Measurements from ENCODE around the gene CEP350.
"Not testable (repeated sequence)": the region's sequence is repeated elsewhere in the genome, so short reads cannot be mapped to it uniquely, and the experiment has no call there.

CEP350 gene

DNA sequence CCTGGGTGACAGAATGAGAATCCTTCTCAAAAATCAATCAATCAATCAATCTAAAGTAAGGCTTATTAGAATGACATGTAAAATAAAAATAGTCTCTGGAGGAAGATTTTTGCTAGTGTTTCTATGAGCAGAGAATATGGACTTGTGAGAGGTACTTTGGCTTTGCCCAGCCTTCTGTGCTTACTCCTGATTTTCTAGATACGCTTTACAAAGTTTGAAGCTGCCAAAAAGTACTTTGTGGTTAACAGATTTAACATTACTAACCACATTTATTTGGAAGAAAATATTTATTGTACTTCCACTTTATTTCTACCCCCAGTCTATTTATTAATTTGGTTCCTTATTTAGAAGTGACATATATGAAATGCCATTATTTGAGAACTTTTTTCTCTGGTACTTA, 41.0 kb downstream of the CEP350 start:
- no CpG with 5 or more reads among the region's 1 CpG for WGBS (ENCODE audit: insufficient coverage, insufficient read length)
- H3K4me3 ChIP-seq (ENCODE audit: low read length) = no peak overlapping the region
- no peaks in the 10 kb centered on the region; the same call in 1 of the 2 replicates for H3K27me3 ChIP-seq (ENCODE audit: control insufficient read depth, insufficient read depth, low read length)
- no peaks in the 10 kb centered on the region for H3K4me1 ChIP-seq (ENCODE audit: control insufficient read depth, insufficient read depth, low read length)
- H3K9me3 ChIP-seq (ENCODE audit: control insufficient read depth, insufficient read depth, low read length) = no peaks in the 10 kb centered on the region
- H3K36me3 ChIP-seq (ENCODE audit: control insufficient read depth, insufficient read depth, low read length) = no peaks in the 10 kb centered on the region
- H3K27ac ChIP-seq (ENCODE audit: low read length) = no peak overlapping the region
- no peak for DNase-seq (ENCODE audit: low read depth, low spot score)

GRCh38 chr1:179996099-179996498, 41.5 kb downstream of the CEP350 start:
- H3K4me1 ChIP-seq (ENCODE audit: control insufficient read depth, insufficient read depth, low read length) = no peaks in the 10 kb centered on the region
- H3K36me3 ChIP-seq (ENCODE audit: control insufficient read depth, insufficient read depth, low read length) = no peaks in the 10 kb centered on the region
- H3K4me3 ChIP-seq (ENCODE audit: low read length) = no peak overlapping the region
- DNase-seq (ENCODE audit: low read depth, low spot score) = no peak
- no peaks in the 10 kb centered on the region for H3K9me3 ChIP-seq (ENCODE audit: control insufficient read depth, insufficient read depth, low read length)
- H3K27ac ChIP-seq (ENCODE audit: low read length) = no peak overlapping the region
- no peaks in the 10 kb centered on the region; the same call in 1 of the 2 replicates for H3K27me3 ChIP-seq (ENCODE audit: control insufficient read depth, insufficient read depth, low read length)
- WGBS (ENCODE audit: insufficient coverage, insufficient read length) = no CpG with 5 or more reads among the region's 1 CpG

GRCh38 chr1:180000575-180000974, 46.0 kb downstream of the CEP350 start:
- Histone ChIP-seq H3K36me3 (ENCODE audit: control insufficient read depth, insufficient read depth, low read length) (no peaks in the 10 kb centered on the region), H3K9me3 (ENCODE audit: control insufficient read depth, insufficient read depth, low read length) (no peaks in the 10 kb centered on the region), H3K4me1 (ENCODE audit: control insufficient read depth, insufficient read depth, low read length) (no peaks in the 10 kb centered on the region), H3K4me3 (ENCODE audit: low read length) (no peak overlapping the region), H3K27ac (ENCODE audit: low read length) (no peak overlapping the region), H3K27me3 (ENCODE audit: control insufficient read depth, insufficient read depth, low read length) (no peaks in the 10 kb centered on the region; the same call in 1 of the 2 replicates)
- no peak for DNase-seq (ENCODE audit: low read depth, low spot score)
- no CpG with 5 or more reads among the region's 2 CpGs for WGBS (ENCODE audit: insufficient coverage, insufficient read length)

DNA sequence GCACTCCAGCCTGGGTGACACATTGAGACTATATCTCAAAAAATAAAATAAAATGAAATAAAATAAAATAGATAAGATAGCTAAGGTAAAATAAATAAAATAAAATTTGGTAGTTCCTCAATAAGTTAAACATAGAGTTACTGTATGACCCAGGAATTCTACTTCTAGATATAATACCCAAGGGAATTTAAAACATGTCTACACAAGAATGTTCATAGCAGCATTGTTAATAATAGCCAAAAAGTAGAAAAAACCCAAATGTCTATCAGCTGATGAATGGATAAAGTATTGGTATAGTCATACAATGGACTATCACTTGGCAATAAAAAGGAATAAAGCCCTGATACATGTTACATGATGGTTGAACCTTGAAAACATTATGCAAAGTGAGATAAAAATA, 47.8 kb downstream of the CEP350 start:
- no peaks in the 10 kb centered on the region for H3K36me3 ChIP-seq (ENCODE audit: control insufficient read depth, insufficient read depth, low read length)
- no peak overlapping the region for H3K4me3 ChIP-seq (ENCODE audit: low read length)
- H3K27me3 ChIP-seq (ENCODE audit: control insufficient read depth, insufficient read depth, low read length) = no peaks in the 10 kb centered on the region; the same call in 1 of the 2 replicates
- H3K4me1 ChIP-seq (ENCODE audit: control insufficient read depth, insufficient read depth, low read length) = no peaks in the 10 kb centered on the region
- no peaks in the 10 kb centered on the region for H3K9me3 ChIP-seq (ENCODE audit: control insufficient read depth, insufficient read depth, low read length)
- no peak overlapping the region for H3K27ac ChIP-seq (ENCODE audit: low read length)
- no peak for DNase-seq (ENCODE audit: low read depth, low spot score)

DNA sequence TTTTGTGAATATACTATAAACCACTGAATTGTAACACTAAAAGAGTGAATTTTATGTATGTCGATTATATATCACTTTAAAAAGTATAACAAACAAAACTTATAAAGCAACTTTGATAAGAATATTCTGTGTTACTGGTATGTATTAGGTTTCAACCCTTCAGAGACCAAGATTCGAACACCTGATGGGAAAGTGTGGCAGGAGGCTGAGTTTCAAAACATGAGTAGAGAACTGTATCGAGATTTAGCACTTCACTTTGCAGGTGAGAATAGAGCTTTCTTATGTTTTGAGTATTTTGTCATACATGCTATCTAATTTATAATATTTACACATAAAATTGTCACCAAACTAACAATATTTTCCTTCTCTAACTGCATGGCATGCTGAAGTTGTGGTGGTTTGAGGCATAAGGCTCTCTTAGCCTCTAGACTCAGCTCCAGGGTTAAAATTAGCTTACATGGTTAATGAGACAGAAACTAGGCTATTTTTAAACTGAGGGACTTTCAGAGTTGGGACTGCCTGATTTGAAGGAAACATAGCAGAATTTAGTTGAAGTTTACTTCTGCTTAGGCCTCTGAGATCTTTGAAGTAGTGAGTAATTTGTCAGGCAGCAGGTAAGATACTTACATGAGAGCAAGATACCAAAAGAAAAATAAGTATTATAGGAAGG, 48.6 kb downstream of the CEP350 start:
- DNase-seq (ENCODE audit: low read depth, low spot score) = no peak
- Histone ChIP-seq H3K27me3 (ENCODE audit: control insufficient read depth, insufficient read depth, low read length) (no peaks in the 10 kb centered on the region; the same call in 1 of the 2 replicates), H3K4me3 (ENCODE audit: low read length) (no peak overlapping the region), H3K9me3 (ENCODE audit: control insufficient read depth, insufficient read depth, low read length) (no peaks in the 10 kb centered on the region), H3K27ac (ENCODE audit: low read length) (no peak overlapping the region), H3K4me1 (ENCODE audit: control insufficient read depth, insufficient read depth, low read length) (no peaks in the 10 kb centered on the region), H3K36me3 (ENCODE audit: control insufficient read depth, insufficient read depth, low read length) (no peaks in the 10 kb centered on the region)
- no CpG with 5 or more reads among the region's 3 CpGs for WGBS (ENCODE audit: insufficient coverage, insufficient read length)

DNA sequence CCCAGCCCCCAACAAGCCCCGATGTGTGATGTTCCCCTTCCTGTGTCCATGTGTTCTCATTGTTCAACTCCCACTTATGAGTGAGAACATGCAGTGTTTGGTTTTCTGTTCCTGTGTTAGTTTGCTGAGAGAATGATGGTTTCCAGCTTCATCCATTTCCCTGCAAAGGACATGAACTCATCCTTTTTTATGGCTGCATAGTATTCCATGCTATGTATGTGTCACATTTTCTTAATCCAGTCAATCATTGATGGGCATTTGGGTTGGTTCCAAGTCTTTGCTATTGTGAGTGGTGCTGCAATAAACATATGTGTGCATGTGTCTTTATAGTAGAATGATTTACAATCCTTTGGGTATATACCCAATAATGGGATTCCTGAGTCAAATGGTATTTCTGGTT, 52.2 kb downstream of the CEP350 start:
- no CpG with 5 or more reads among the region's 1 CpG for WGBS (ENCODE audit: insufficient coverage, insufficient read length)
- not testable (repeated sequence) for H3K9me3 ChIP-seq (ENCODE audit: control insufficient read depth, insufficient read depth, low read length)

DNA sequence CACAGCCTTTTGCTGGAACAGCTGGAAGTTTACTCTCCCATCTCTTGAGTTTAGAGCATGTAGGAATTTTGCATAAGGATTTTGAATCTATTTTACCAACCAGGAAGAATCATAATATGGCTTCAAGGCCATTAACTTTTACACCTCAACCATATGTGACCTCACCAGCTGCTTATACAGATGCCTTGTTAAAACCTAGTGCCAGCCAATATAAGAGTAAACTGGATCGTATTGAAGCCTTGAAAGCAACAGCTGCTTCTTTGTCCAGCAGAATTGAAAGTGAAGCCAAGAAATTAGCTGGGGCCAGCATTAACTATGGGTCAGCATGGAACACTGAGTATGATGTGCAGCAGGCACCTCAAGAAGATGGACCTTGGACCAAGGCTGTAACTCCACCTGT, 65.4 kb downstream of the CEP350 start:
- Histone ChIP-seq H3K27me3 (ENCODE audit: control insufficient read depth, insufficient read depth, low read length) (no peaks in the 10 kb centered on the region), H3K9me3 (ENCODE audit: control insufficient read depth, insufficient read depth, low read length) (no peaks in the 10 kb centered on the region), H3K36me3 (ENCODE audit: control insufficient read depth, insufficient read depth, low read length) (peaks cover 7% of the 10 kb centered on the region; the same call in 1 of the 2 replicates), H3K4me3 (ENCODE audit: low read length) (no peak overlapping the region), H3K27ac (ENCODE audit: low read length) (no peak overlapping the region), H3K4me1 (ENCODE audit: control insufficient read depth, insufficient read depth, low read length) (no peaks in the 10 kb centered on the region)
- DNase-seq (ENCODE audit: low read depth, low spot score) = no peak
- no CpG with 5 or more reads among the region's 1 CpG for WGBS (ENCODE audit: insufficient coverage, insufficient read length)

More for the DNA sequence above, 52.2 kb downstream of the CEP350 start:
- not testable (repeated sequence) for H3K4me3 ChIP-seq (ENCODE audit: low read length); H3K36me3 ChIP-seq (ENCODE audit: control insufficient read depth, insufficient read depth, low read length); H3K4me1 ChIP-seq (ENCODE audit: control insufficient read depth, insufficient read depth, low read length); H3K27ac ChIP-seq (ENCODE audit: low read length); DNase-seq (ENCODE audit: low read depth, low spot score); H3K27me3 ChIP-seq (ENCODE audit: control insufficient read depth, insufficient read depth, low read length)

GRCh38 chr1:180026556-180026955, 71.9 kb downstream of the CEP350 start:
- WGBS (ENCODE audit: insufficient coverage, insufficient read length) = no CpG with 5 or more reads among the region's 3 CpGs
- no peaks in the 10 kb centered on the region for H3K4me1 ChIP-seq (ENCODE audit: control insufficient read depth, insufficient read depth, low read length)
- no peaks in the 10 kb centered on the region for H3K9me3 ChIP-seq (ENCODE audit: control insufficient read depth, insufficient read depth, low read length)
- H3K27me3 ChIP-seq (ENCODE audit: control insufficient read depth, insufficient read depth, low read length) = no peaks in the 10 kb centered on the region
- no peak for DNase-seq (ENCODE audit: low read depth, low spot score)
- H3K36me3 ChIP-seq (ENCODE audit: control insufficient read depth, insufficient read depth, low read length) = peaks cover 7% of the 10 kb centered on the region; the same call in 1 of the 2 replicates
- H3K4me3 ChIP-seq (ENCODE audit: low read length) = no peak overlapping the region
- no peak overlapping the region for H3K27ac ChIP-seq (ENCODE audit: low read length)

DNA sequence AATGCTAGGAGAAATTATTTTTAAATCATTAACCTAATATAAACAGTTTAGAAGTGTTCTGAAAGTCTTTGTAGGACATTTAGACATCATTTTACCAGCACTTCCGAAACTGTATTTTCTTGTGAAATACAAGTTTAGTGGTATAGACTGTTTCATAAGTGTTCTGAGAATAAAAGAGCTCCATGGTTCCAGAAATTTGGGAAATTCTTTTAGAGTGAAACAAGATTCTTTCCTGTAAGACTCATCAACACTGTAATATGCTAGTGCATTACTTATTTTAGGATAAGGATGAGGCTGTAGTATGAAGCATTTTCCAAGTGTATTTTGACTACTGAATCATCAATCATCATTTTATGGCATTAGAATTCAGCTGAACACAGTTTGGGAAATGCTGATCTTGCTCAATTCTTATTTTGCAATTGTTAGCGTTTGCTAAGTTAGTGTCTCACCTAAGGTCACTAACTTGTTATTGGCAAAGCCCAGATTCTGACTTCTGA, 73.4 kb downstream of the CEP350 start:
- no peak for DNase-seq (ENCODE audit: low read depth, low spot score)
- Histone ChIP-seq H3K36me3 (ENCODE audit: control insufficient read depth, insufficient read depth, low read length) (peaks cover 1% of the 10 kb centered on the region; the same call in 1 of the 2 replicates), H3K9me3 (ENCODE audit: control insufficient read depth, insufficient read depth, low read length) (no peaks in the 10 kb centered on the region), H3K27ac (ENCODE audit: low read length) (no peak overlapping the region), H3K4me3 (ENCODE audit: low read length) (no peak overlapping the region), H3K27me3 (ENCODE audit: control insufficient read depth, insufficient read depth, low read length) (no peaks in the 10 kb centered on the region), H3K4me1 (ENCODE audit: control insufficient read depth, insufficient read depth, low read length) (no peaks in the 10 kb centered on the region)
- no CpG with 5 or more reads among the region's 2 CpGs for WGBS (ENCODE audit: insufficient coverage, insufficient read length)

DNA sequence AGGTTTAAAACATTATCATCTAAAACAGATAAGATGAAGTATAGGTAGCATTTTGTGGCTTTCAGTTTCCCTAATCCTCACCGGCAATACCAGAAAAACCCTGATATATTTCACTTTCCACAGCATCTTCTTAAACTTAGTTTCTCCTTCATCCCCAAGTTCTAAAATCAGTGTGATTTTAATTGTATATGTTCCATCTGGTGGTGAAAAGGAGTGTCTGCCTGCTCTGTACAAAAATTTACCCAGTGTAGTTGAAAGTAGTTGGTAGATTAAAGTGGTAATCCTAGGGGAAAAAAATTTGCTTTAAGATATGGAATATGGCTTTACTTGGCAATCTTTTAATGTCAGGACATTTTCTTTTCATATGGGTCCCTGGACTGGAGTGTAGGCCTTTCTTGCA, 74.3 kb downstream of the CEP350 start:
- Histone ChIP-seq H3K36me3 (ENCODE audit: control insufficient read depth, insufficient read depth, low read length) (peaks cover 2% of the 10 kb centered on the region; the same call in 1 of the 2 replicates), H3K27me3 (ENCODE audit: control insufficient read depth, insufficient read depth, low read length) (no peaks in the 10 kb centered on the region), H3K27ac (ENCODE audit: low read length) (no peak overlapping the region), H3K9me3 (ENCODE audit: control insufficient read depth, insufficient read depth, low read length) (no peaks in the 10 kb centered on the region), H3K4me3 (ENCODE audit: low read length) (no peak overlapping the region), H3K4me1 (ENCODE audit: control insufficient read depth, insufficient read depth, low read length) (no peaks in the 10 kb centered on the region)
- no CpG with 5 or more reads among the region's 1 CpG for WGBS (ENCODE audit: insufficient coverage, insufficient read length)
- no peak for DNase-seq (ENCODE audit: low read depth, low spot score)

Data from iPS DF 6.9 (cell line).